KMS-11 (cell line): ENCODE data around the gene GSTO2.

ENCODE experiments used
- H2AFZ ChIP-seq: fragments of 200-600 bp; sonication (generic); 2 replicates; pipeline ENCODE4 v1.6.1; 2016; ENCODE audit warnings: antibody characterized with exemption, mixed run types, low read depth
- H3K27ac ChIP-seq: fragments of 200-600 bp; sonication (generic); 2 replicates; pipeline ENCODE4 v1.6.1; 2016; ENCODE audit warnings: mild to moderate bottlenecking, mixed run types
- H3K27me3 ChIP-seq: fragments of 200-600 bp; sonication (generic); 2 replicates; pipeline ENCODE4 v1.6.1; 2017; ENCODE audit warnings: mild to moderate bottlenecking, low read depth, mixed run types, moderate library complexity; ENCODE audit not compliant: insufficient read depth
- H3K36me3 ChIP-seq: fragments of 200-600 bp; sonication (generic); 2 replicates; pipeline ENCODE4 v1.6.1; 2017; ENCODE audit warnings: mild to moderate bottlenecking, mixed run types; ENCODE audit not compliant: insufficient read depth
- H3K4me1 ChIP-seq: fragments of 200-600 bp; sonication (generic); 2 replicates; pipeline ENCODE4 v1.6.1; 2016; ENCODE audit warnings: mild to moderate bottlenecking, low read depth, mixed run types; ENCODE audit not compliant: poor library complexity, severe bottlenecking
- H3K4me2 ChIP-seq: fragments of 200-600 bp; sonication (generic); 2 replicates; pipeline ENCODE4 v1.7.0; 2016; ENCODE audit warnings: mild to moderate bottlenecking, mixed run types
- H3K4me3 ChIP-seq: fragments of 200-600 bp; sonication (generic); IDR thresholded peaks from 2 replicates; pipeline ENCODE4 v1.6.1; 2017; ENCODE audit warnings: low read depth, low read length, mixed read lengths; ENCODE audit not compliant: insufficient read depth
- H3K79me2 ChIP-seq: fragments of 200-600 bp; sonication (generic); 2 replicates; pipeline ENCODE4 v1.6.1; 2016; ENCODE audit warnings: low read depth, mixed run types; ENCODE audit not compliant: insufficient read depth
- H3K9ac ChIP-seq: fragments of 200-600 bp; sonication (generic); 2 replicates; pipeline ENCODE4 v1.6.1; 2016; ENCODE audit warnings: mild to moderate bottlenecking, mixed run types
- H4K20me1 ChIP-seq: fragments of 200-600 bp; sonication (generic); 2 replicates; pipeline ENCODE4 v1.6.1; 2016; ENCODE audit warnings: mild to moderate bottlenecking, mixed run types; ENCODE audit not compliant: insufficient read depth
- TF ChIP-seq, protein P1 (sequence below): fragments of 200-600 bp; sonication (generic); conservative IDR thresholded peaks from 2 replicates; pipeline ENCODE4 v1.6.1; 2017; ENCODE audit warnings: low read depth, mild to moderate bottlenecking, antibody characterized with exemption, low read length, moderate library complexity, mixed read lengths

Gene GSTO2

DNA sequence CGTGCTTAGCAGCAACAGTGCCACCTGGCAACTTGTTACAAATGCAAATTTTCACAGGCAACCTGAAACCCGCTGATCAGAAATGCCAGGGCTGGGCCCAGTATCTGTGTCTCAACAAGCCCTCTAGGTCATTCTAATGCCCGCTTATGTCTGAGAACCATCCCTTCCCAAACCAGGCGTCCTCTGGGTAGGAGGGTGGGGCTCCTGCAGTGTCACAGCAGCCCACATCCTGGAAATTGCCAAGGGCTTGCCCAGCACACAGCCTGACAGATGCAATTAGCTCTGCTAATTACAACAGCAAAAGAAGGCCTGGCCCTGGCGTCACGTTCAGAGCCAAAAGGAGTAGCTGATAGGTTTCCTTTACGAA, 53.4 kb downstream of the GSTO2 start:
- Histone ChIP-seq H3K9ac (no peak overlapping the region), H3K27ac (no peak overlapping the region), H3K4me3 (no peak overlapping the region), H3K36me3 (no peaks in the 10 kb centered on the region), H3K4me1 (peaks cover 11% of the 10 kb centered on the region), H2AFZ (no peak overlapping the region), H3K27me3 (no peaks in the 10 kb centered on the region), H3K79me2 (no peaks in the 10 kb centered on the region), H3K4me2 (no peak overlapping the region), H4K20me1 (no peaks in the 10 kb centered on the region)
- TF ChIP-seq, protein P1, sequence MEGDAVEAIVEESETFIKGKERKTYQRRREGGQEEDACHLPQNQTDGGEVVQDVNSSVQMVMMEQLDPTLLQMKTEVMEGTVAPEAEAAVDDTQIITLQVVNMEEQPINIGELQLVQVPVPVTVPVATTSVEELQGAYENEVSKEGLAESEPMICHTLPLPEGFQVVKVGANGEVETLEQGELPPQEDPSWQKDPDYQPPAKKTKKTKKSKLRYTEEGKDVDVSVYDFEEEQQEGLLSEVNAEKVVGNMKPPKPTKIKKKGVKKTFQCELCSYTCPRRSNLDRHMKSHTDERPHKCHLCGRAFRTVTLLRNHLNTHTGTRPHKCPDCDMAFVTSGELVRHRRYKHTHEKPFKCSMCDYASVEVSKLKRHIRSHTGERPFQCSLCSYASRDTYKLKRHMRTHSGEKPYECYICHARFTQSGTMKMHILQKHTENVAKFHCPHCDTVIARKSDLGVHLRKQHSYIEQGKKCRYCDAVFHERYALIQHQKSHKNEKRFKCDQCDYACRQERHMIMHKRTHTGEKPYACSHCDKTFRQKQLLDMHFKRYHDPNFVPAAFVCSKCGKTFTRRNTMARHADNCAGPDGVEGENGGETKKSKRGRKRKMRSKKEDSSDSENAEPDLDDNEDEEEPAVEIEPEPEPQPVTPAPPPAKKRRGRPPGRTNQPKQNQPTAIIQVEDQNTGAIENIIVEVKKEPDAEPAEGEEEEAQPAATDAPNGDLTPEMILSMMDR, result no peak

DNA sequence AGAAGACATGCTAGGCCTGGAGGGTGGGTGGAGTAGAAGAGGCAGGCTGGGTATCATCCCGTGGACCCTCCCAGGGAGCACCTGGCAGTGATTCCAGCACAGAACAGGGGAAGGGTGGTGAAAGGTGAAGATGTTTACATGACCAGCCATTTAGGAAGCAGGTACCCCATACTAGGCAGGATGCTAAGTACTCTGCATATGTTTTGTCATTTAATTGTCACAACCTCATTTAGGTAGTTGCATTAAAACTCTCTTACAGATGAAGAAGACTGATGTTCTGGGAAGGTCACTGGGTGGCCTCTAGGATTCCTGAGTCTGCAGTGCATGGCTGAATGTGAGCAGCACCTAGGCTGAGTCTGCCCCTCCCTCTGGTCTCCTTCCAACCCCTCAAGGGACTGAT, 54.1 kb downstream of the GSTO2 start:
- H3K4me3 ChIP-seq, result no peak overlapping the region
- H3K27me3 ChIP-seq, result no peaks in the 10 kb centered on the region
- H3K27ac ChIP-seq, result no peak overlapping the region
- TF ChIP-seq, protein P1, result no peak
- no peak overlapping the region for H3K9ac ChIP-seq
- no peaks in the 10 kb centered on the region for H4K20me1 ChIP-seq
- H3K79me2 ChIP-seq, result no peaks in the 10 kb centered on the region
- H2AFZ ChIP-seq, result no peak overlapping the region
- no peaks in the 10 kb centered on the region for H3K36me3 ChIP-seq
- no peak overlapping the region for H3K4me2 ChIP-seq
- peaks cover 11% of the 10 kb centered on the region for H3K4me1 ChIP-seq

DNA sequence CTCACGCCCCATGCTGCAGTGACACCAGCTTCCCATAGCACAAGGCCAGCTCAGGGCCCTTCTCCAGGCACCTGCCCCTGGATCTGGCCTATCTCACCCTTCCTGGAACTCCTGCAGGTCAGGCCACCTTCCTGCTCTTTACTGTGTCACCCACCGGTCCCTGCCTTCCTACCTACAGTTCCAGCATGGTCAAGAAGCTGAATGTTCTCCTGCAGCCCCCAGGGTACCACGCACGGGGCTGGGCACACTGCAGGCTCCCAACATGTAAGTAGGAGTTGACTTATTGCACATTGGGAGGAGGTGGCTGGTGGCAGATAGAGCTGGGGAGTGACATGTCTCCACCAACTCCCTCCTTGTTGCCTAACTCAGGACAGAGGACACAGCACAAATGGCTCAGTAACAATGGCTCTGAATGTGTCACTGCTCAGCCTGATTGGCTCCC, 54.8 kb downstream of the GSTO2 start:
- no peak overlapping the region for H3K4me2 ChIP-seq
- H3K9ac ChIP-seq, result no peak overlapping the region
- H3K36me3 ChIP-seq, result no peaks in the 10 kb centered on the region
- no peak overlapping the region for H3K27ac ChIP-seq
- no peaks in the 10 kb centered on the region for H3K27me3 ChIP-seq
- no peaks in the 10 kb centered on the region for H3K79me2 ChIP-seq
- no peaks in the 10 kb centered on the region for H4K20me1 ChIP-seq
- no peak overlapping the region for H2AFZ ChIP-seq
- peaks cover 11% of the 10 kb centered on the region for H3K4me1 ChIP-seq
- TF ChIP-seq, protein P1, result no peak
- no peak overlapping the region for H3K4me3 ChIP-seq

DNA sequence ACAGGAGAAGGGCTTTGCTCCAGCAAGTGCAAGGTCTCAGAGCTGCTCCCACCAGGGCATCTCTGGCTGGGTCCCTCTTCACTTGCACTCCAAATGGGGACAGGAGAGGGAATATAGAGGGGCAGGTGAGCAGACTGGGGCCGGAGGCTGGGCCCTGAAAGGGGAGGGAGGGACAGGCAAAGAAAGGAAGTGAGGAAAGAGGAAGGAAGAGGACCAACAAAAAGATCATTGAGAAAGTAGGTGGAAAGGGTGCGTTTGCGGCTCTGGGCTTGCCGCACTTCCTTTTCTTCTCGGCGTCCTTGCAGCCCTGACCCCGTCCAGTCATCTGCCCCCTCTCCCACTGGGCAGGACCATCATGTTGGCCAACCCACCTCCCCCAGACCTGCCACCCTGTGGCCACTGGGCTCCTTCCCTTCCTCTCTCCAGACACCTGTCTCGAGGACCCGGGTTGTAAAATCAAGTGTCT, 55.3 kb downstream of the GSTO2 start:
- no peaks in the 10 kb centered on the region for H3K27me3 ChIP-seq
- no peaks in the 10 kb centered on the region for H3K79me2 ChIP-seq
- no peak overlapping the region for H2AFZ ChIP-seq
- no peaks in the 10 kb centered on the region for H3K36me3 ChIP-seq
- H3K4me2 ChIP-seq, result no peak overlapping the region
- TF ChIP-seq, protein P1, result no peak
- H3K27ac ChIP-seq, result no peak overlapping the region
- peaks cover 11% of the 10 kb centered on the region for H3K4me1 ChIP-seq
- H3K4me3 ChIP-seq, result no peak overlapping the region
- no peaks in the 10 kb centered on the region for H4K20me1 ChIP-seq
- no peak overlapping the region for H3K9ac ChIP-seq

DNA sequence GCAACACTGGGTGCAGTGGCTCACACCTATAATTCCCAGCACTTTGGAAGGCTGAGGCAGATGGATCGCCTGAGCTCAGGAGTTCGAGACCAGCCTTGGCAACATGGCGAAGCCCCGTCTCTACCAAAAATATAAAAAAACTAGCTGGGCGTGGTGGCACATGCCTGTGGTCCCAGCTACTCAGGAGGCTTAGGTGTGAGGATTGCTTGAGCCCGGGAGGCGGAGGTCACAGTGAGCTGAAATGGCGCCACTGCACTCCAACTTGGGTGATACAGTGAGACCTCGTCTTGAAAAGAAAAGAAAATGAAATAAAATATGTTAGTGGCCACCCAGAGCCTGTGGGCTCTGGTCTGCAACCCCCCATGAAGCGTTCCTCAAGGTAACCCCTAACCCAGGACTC, 55.9 kb downstream of the GSTO2 start:
- Histone ChIP-seq H3K9ac (no peak overlapping the region), H3K4me3 (no peak overlapping the region), H3K79me2 (no peaks in the 10 kb centered on the region), H3K27ac (no peak overlapping the region), H3K4me2 (no peak overlapping the region), H3K36me3 (no peaks in the 10 kb centered on the region), H3K27me3 (no peaks in the 10 kb centered on the region), H3K4me1 (peaks cover 11% of the 10 kb centered on the region), H2AFZ (no peak overlapping the region), H4K20me1 (no peaks in the 10 kb centered on the region)
- TF ChIP-seq, protein P1, result no peak
